Esophagus muscularis mucosa (tissue), 4 donors: ENCODE data around the gene PCDHA10. TPM values are rescaled to one million over a fixed set of nuclear protein-coding genes. Genes with fewer than 3 reads are reported as not detected.
A peak's percentile ranks its signal among the peaks of the same experiment; 100 is the strongest.
"Not testable (repeated sequence)": the region's sequence is repeated elsewhere in the genome, so short reads cannot be mapped to it uniquely, and the experiment has no call there.

Experiments used
- DNase-seq: peaks from one replicate; pipeline ENCODE4 v3.0.0-alpha.2; 2017; ENCODE audit errors: extremely low spot score
- H3K27ac ChIP-seq, 4 donors: fragments of 200-600 bp; sonication (generic); replicated peaks in 1 of 4; 1 replicate in 3 of 4; 2 replicates in 1 of 4; pipeline ENCODE4 v1.5.1; 2016 to 2019; ENCODE audit warnings: mild to moderate bottlenecking in 1 of 4
- H3K27me3 ChIP-seq, 4 donors: fragments of 200-600 bp; sonication (generic); one replicate each; pipeline versions ENCODE4 v1.5.1 to v1.6.0; 2016 to 2019
- H3K36me3 ChIP-seq, 4 donors: fragments of 200-600 bp; sonication (generic); one replicate each; pipeline ENCODE4 v1.5.1; 2016 to 2019
- H3K4me1 ChIP-seq, 4 donors: fragments of 200-600 bp; sonication (generic); one replicate each; pipeline ENCODE4 v1.5.1; 2016 to 2019
- H3K4me3 ChIP-seq, 4 donors: fragments of 200-600 bp; sonication (generic); 1 replicate in 2 of 4; 2 replicates in 2 of 4; pipeline ENCODE4 v1.5.1; 2016 to 2019; ENCODE audit warnings: mild to moderate bottlenecking in 4 of 4, moderate library complexity in 1 of 4
- H3K9me3 ChIP-seq, 4 donors: fragments of 200-600 bp; sonication (generic); 1 replicate in 3 of 4; 2 replicates in 1 of 4; pipeline ENCODE4 v1.5.1; 2016 to 2019
- EP300 ChIP-seq: sonication (generic); formaldehyde crosslinking; IDR thresholded peaks from one replicate; pipeline ENCODE4 v1.6.1; 2017; ENCODE audit warnings: antibody characterized with exemption
- POLR2A ChIP-seq: fragments of 450-650 bp; IDR thresholded peaks from one replicate; pipeline ENCODE4 v1.6.1; 2017; ENCODE audit warnings: antibody characterized with exemption, moderate library complexity, mild to moderate bottlenecking, low read depth
- POLR2AphosphoS5 ChIP-seq, 2 donors: sonication (generic); formaldehyde crosslinking; IDR thresholded peaks; one replicate each; pipeline ENCODE4 v1.6.1; 2017; ENCODE audit warnings: antibody characterized with exemption in 2 of 2
- WGBS: methylation state at CpG from one replicate; pipeline ENCODE4 v1.1.5; 2018; 5-methylcytosine and 5-hydroxymethylcytosine counted together
- intact Hi-C: fragments of 100-400 bp; cut with DNase I; formaldehyde crosslinking; loops from one replicate; pipeline ENCODE4 v1.15.1; 2023
- total RNA-seq, 4 donors: library from RNA; depleted of rRNA; stranded (reverse); fragments of >200 nt; gene quantifications; one replicate each; pipeline versions ENCODE4 v1.1.0 to v1.2.1, GENCODE V29; 2016
- TF ChIP-seq, protein P1 (sequence below), 3 experiments: fragments of 200-600 bp in 2 of 3; fragments of 450-650 bp in 1 of 3; sonication (generic) in 2 of 3; IDR thresholded peaks; one replicate each; pipeline ENCODE4 v1.5.1; 2017 to 2019; ENCODE audit warnings: antibody characterized with exemption in 3 of 3, mild to moderate bottlenecking in 2 of 3, moderate library complexity in 1 of 3

The PCDHA10 gene
- total RNA-seq, 4 donors from 2014 or later = 0.33 to 1.6 (median 1.0) TPM

DNA sequence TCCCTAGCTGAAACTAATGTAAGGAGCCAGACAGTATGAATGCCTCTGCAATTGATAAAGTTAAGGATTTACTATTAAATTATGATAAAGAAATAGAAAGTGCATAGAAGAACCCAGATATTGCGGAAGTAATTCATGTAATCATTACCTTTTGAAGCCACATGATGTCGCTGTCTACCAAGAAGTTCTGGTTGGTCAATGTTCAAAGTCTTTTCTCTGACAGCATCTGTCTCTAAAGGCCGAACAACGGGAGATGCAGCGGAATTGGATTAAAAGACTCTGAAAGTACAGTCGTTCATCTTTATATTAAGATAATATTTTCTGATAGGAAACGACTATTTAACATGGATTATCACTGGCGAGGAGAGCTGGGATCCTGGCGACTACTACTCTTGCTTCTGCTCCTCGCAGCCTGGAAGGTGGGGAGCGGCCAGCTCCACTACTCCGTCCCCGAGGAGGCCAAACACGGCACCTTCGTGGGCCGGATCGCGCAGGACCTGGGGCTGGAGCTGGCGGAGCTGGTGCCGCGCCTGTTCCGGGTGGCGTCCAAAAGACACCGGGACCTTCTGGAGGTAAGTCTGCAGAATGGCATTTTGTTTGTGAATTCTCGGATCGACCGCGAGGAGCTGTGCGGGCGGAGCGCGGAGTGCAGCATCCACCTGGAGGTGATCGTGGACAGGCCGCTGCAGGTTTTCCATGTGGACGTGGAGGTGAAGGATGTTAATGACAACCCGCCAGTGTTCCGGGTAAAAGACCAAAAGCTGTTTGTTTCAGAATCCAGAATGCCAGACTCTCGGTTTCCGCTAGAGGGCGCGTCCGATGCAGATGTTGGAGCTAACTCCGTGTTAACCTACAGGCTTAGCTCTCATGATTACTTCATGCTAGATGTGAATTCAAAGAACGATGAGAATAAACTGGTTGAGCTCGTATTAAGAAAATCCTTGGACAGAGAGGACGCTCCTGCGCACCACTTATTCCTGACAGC is 14.4 kb upstream of the PCDHA10 start, which contains the start of gene PCDHA8:
PCDHA8 (plus strand) TSS at position 210 of the 985 bp plus-strand sequence; CDS start at position 345, 135 bp downstream.
- Histone ChIP-seq H3K36me3 (no peaks in the 10 kb centered on the region), H3K4me3 (no peak within 1 kb of the TSS), H3K27me3 (peaks cover 0 to 64% (median 4%) of the 10 kb centered on the region in 4 donors), H3K27ac (no peak within 1 kb of the TSS), H3K4me1 (no peaks in the 10 kb centered on the region), H3K9me3 (peaks cover 0 to 40% (median 33%) of the 10 kb centered on the region in 4 donors)
- no peak for TF ChIP-seq EP300
- no peak for TF ChIP-seq POLR2AphosphoS5 (IDR thresholded peaks at IDR 0.05)
- TF ChIP-seq, protein P1, sequence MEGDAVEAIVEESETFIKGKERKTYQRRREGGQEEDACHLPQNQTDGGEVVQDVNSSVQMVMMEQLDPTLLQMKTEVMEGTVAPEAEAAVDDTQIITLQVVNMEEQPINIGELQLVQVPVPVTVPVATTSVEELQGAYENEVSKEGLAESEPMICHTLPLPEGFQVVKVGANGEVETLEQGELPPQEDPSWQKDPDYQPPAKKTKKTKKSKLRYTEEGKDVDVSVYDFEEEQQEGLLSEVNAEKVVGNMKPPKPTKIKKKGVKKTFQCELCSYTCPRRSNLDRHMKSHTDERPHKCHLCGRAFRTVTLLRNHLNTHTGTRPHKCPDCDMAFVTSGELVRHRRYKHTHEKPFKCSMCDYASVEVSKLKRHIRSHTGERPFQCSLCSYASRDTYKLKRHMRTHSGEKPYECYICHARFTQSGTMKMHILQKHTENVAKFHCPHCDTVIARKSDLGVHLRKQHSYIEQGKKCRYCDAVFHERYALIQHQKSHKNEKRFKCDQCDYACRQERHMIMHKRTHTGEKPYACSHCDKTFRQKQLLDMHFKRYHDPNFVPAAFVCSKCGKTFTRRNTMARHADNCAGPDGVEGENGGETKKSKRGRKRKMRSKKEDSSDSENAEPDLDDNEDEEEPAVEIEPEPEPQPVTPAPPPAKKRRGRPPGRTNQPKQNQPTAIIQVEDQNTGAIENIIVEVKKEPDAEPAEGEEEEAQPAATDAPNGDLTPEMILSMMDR (IDR thresholded peaks at IDR 0.05) = no peak
- TF ChIP-seq POLR2A = no peak
- peak; percentile 53 for DNase-seq
- WGBS = 20% methylated on average over 38 of the region's 47 CpGs
- intact Hi-C loops = no loop called here

DNA sequence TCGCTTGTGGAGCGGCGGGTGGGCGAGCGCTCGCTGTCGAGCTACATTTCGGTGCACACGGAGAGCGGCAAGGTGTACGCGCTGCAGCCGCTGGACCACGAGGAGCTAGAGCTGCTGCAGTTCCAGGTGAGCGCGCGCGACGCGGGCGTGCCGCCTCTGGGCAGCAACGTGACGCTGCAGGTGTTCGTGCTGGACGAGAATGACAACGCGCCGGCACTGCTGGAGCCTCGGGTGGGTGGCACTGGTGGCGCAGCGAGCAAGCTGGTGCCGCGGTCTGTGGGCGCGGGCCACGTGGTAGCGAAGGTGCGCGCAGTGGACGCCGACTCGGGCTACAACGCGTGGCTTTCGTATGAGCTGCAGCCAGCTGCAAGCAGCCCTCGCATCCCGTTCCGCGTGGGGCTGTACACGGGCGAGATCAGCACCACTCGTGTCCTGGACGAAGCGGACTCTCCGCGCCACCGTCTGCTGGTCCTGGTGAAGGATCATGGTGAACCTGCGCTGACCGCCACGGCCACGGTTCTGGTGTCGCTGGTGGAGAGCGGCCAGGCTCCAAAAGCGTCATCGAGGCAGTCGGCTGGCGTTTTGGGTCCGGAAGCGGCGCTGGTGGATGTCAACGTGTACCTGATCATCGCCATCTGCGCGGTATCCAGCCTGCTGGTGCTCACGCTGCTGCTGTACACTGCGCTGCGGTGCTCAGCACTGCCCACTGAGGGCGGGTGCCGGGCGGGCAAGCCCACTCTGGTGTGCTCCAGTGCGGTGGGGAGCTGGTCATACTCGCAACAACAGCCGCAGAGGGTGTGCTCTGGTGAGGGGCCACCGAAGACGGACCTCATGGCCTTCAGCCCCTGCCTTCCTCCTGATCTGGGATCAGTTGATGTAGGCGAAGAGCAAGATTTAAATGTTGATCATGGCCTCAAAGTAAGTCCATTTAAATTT is 12.6 kb upstream of the PCDHA10 start:
- H3K27me3 ChIP-seq = peaks cover 0 to 70% (median 6%) of the 10 kb centered on the region in 4 donors
- intact Hi-C loops = no loop called here
- H3K4me1 ChIP-seq = no peaks in the 10 kb centered on the region
- peaks cover 0 to 43% (median 34%) of the 10 kb centered on the region in 4 donors for H3K9me3 ChIP-seq
- H3K4me3 ChIP-seq = no peak overlapping the region
- peak; percentile 62 for DNase-seq
- H3K36me3 ChIP-seq = no peaks in the 10 kb centered on the region
- 44% methylated on average over 56 of the region's 87 CpGs for WGBS
- no peak overlapping the region for H3K27ac ChIP-seq
- TF ChIP-seq POLR2AphosphoS5 (IDR thresholded peaks at IDR 0.05) (no peak), POLR2A (no peak), EP300 (no peak)
- TF ChIP-seq, protein P1 (IDR thresholded peaks at IDR 0.05) = no peak

DNA sequence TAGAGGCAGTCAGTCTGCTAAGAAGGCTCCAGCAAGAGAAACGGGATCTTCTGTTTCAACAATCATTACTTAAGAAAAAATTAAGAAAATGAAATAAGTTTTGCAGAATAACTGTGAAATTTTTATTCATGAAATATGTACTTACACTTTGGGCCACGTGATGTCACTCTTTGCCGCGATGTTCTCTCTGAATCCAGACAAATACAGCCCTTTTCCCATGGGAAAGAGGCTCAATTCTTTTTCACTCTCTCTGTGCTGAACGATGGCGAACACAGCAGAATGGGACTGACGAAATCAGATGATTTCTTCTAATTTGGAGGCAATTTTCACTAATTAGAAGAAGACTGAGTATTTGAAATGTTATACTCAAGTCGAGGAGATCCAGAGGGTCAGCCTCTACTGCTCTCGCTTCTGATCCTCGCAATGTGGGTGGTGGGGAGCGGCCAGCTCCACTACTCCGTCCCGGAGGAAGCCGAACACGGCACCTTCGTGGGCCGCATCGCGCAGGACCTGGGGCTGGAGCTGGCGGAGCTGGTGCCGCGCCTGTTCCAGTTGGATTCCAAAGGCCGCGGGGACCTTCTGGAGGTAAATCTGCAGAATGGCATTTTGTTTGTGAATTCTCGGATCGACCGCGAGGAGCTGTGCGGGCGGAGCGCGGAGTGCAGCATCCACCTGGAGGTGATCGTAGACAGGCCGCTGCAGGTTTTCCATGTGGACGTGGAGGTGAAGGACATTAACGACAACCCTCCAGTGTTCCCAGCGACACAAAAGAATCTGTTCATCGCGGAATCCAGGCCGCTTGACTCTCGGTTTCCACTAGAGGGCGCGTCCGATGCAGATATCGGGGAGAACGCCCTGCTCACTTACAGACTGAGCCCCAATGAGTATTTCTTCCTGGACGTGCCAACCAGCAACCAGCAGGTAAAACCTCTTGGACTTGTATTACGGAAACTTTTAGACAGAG is 7.3 kb upstream of the PCDHA10 start, which contains the start of gene PCDHA9:
PCDHA9 (plus strand) TSS at position 244 of the 964 bp plus-strand sequence; CDS start at position 358, 114 bp downstream.
- H3K4me3 ChIP-seq, H3K36me3 ChIP-seq, H3K27ac ChIP-seq, H3K4me1 ChIP-seq, DNase-seq, intact Hi-C loops: not testable (repeated sequence)
- Histone ChIP-seq H3K9me3 (peaks cover 0 to 29% (median 20%) of the 10 kb centered on the region in 4 donors), H3K27me3 (peaks cover 0 to 64% (median 8%) of the 10 kb centered on the region in 4 donors)
- WGBS = 24% methylated on average over 24 of the region's 48 CpGs

DNA sequence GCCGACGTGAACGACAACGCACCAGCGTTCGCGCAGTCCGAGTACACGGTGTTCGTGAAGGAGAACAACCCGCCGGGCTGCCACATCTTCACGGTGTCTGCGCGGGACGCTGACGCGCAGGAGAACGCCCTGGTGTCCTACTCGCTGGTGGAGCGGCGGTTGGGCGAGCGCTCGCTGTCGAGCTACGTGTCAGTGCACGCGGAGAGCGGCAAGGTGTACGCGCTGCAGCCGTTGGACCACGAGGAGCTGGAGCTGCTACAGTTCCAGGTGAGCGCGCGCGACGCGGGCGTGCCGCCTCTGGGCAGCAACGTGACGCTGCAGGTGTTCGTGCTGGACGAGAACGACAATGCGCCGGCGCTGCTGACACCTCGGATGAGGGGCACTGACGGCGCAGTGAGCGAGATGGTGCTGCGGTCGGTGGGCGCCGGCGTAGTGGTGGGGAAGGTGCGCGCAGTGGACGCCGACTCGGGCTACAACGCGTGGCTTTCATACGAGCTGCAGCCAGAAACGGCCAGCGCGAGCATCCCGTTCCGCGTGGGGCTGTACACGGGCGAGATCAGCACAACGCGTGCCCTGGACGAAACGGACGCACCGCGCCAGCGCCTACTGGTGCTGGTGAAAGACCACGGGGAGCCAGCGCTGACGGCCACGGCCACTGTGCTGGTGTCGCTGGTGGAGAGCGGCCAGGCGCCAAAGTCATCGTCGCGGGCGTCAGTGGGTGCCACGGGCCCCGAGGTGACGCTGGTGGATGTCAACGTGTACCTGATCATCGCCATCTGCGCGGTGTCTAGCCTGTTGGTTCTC is 5.7 kb upstream of the PCDHA10 start:
- WGBS = 46% methylated on average over 20 of the region's 101 CpGs
- intact Hi-C loops, H3K4me3 ChIP-seq, H3K4me1 ChIP-seq, DNase-seq, H3K27ac ChIP-seq, H3K36me3 ChIP-seq: not testable (repeated sequence)
- peaks cover 0 to 28% (median 14%) of the 10 kb centered on the region in 4 donors for H3K9me3 ChIP-seq
- H3K27me3 ChIP-seq = peaks cover 0 to 68% (median 8%) of the 10 kb centered on the region in 4 donors
